Esophagus muscularis mucosa (tissue), 4 donors: ENCODE results near the gene GDF7. TPM values are rescaled to one million over a fixed set of nuclear protein-coding genes. Genes with fewer than 3 reads are reported as not detected.

Experiments
- DNase-seq: peaks from one replicate; pipeline ENCODE4 v3.0.0-alpha.2; 2017; ENCODE audit errors: extremely low spot score
- H3K27ac ChIP-seq, 4 donors: fragments of 200-600 bp; sonication (generic); replicated peaks in 1 of 4; 1 replicate in 3 of 4; 2 replicates in 1 of 4; pipeline ENCODE4 v1.5.1; 2016 to 2019; ENCODE audit warnings: mild to moderate bottlenecking in 1 of 4
- H3K27me3 ChIP-seq, 4 donors: fragments of 200-600 bp; sonication (generic); one replicate each; pipeline versions ENCODE4 v1.5.1 to v1.6.0; 2016 to 2019
- H3K36me3 ChIP-seq, 4 donors: fragments of 200-600 bp; sonication (generic); one replicate each; pipeline ENCODE4 v1.5.1; 2016 to 2019
- H3K4me1 ChIP-seq, 4 donors: fragments of 200-600 bp; sonication (generic); one replicate each; pipeline ENCODE4 v1.5.1; 2016 to 2019
- H3K4me3 ChIP-seq, 4 donors: fragments of 200-600 bp; sonication (generic); 1 replicate in 2 of 4; 2 replicates in 2 of 4; pipeline ENCODE4 v1.5.1; 2016 to 2019; ENCODE audit warnings: mild to moderate bottlenecking in 4 of 4, moderate library complexity in 1 of 4
- H3K9me3 ChIP-seq, 4 donors: fragments of 200-600 bp; sonication (generic); 1 replicate in 3 of 4; 2 replicates in 1 of 4; pipeline ENCODE4 v1.5.1; 2016 to 2019
- EP300 ChIP-seq: sonication (generic); formaldehyde crosslinking; IDR thresholded peaks from one replicate; pipeline ENCODE4 v1.6.1; 2017; ENCODE audit warnings: antibody characterized with exemption
- POLR2A ChIP-seq: fragments of 450-650 bp; IDR thresholded peaks from one replicate; pipeline ENCODE4 v1.6.1; 2017; ENCODE audit warnings: antibody characterized with exemption, moderate library complexity, mild to moderate bottlenecking, low read depth
- POLR2AphosphoS5 ChIP-seq, 2 donors: sonication (generic); formaldehyde crosslinking; IDR thresholded peaks; one replicate each; pipeline ENCODE4 v1.6.1; 2017; ENCODE audit warnings: antibody characterized with exemption in 2 of 2
- WGBS: methylation state at CpG from one replicate; pipeline ENCODE4 v1.1.5; 2018; 5-methylcytosine and 5-hydroxymethylcytosine counted together
- intact Hi-C: fragments of 100-400 bp; cut with DNase I; formaldehyde crosslinking; loops from one replicate; pipeline ENCODE4 v1.15.1; 2023
- total RNA-seq, 4 donors: library from RNA; depleted of rRNA; stranded (reverse); fragments of >200 nt; gene quantifications; one replicate each; pipeline versions ENCODE4 v1.1.0 to v1.2.1, GENCODE V29; 2016
- TF ChIP-seq, protein P1 (sequence below), 3 experiments: fragments of 200-600 bp in 2 of 3; fragments of 450-650 bp in 1 of 3; sonication (generic) in 2 of 3; IDR thresholded peaks; one replicate each; pipeline ENCODE4 v1.5.1; 2017 to 2019; ENCODE audit warnings: antibody characterized with exemption in 3 of 3, mild to moderate bottlenecking in 2 of 3, moderate library complexity in 1 of 3

The GDF7 gene
- total RNA-seq, 4 donors from 2014 or later, result 2.7 to 10.4 (median 7.4) TPM

GRCh38 chr2:20635113-20635510 lies 31.8 kb upstream of the GDF7 start:
- intact Hi-C loops, result no loop called here
- no peak for DNase-seq

GRCh38 chr2:20635675-20636584 lies 31.0 kb upstream of the GDF7 start:
- no peak overlapping the region for H3K4me3 ChIP-seq

More at GRCh38 chr2:20635113-20635510, 31.8 kb upstream of the GDF7 start:
- H3K9me3 ChIP-seq, result no peaks in the 10 kb centered on the region
- peaks cover 53 to 94% (median 92%) of the 10 kb centered on the region in 4 donors for H3K4me1 ChIP-seq
- H3K27ac ChIP-seq, result peak overlapping the region; percentile 90 to 98 (median 94)
- TF ChIP-seq EP300 (no peak), POLR2AphosphoS5 (IDR thresholded peaks at IDR 0.05) (no peak), POLR2A (no peak)
- TF ChIP-seq, protein P1, sequence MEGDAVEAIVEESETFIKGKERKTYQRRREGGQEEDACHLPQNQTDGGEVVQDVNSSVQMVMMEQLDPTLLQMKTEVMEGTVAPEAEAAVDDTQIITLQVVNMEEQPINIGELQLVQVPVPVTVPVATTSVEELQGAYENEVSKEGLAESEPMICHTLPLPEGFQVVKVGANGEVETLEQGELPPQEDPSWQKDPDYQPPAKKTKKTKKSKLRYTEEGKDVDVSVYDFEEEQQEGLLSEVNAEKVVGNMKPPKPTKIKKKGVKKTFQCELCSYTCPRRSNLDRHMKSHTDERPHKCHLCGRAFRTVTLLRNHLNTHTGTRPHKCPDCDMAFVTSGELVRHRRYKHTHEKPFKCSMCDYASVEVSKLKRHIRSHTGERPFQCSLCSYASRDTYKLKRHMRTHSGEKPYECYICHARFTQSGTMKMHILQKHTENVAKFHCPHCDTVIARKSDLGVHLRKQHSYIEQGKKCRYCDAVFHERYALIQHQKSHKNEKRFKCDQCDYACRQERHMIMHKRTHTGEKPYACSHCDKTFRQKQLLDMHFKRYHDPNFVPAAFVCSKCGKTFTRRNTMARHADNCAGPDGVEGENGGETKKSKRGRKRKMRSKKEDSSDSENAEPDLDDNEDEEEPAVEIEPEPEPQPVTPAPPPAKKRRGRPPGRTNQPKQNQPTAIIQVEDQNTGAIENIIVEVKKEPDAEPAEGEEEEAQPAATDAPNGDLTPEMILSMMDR (IDR thresholded peaks at IDR 0.05), result no peak
- no peak overlapping the region for H3K4me3 ChIP-seq
- H3K27me3 ChIP-seq, result no peaks in the 10 kb centered on the region
- H3K36me3 ChIP-seq, result peaks cover 0 to 39% (median 28%) of the 10 kb centered on the region in 4 donors
- 51% methylated on average over 5 of the region's 5 CpGs for WGBS

GRCh38 chr2:20637147-20637546 lies 29.8 kb upstream of the GDF7 start:
- DNase-seq, result no peak
- Histone ChIP-seq H3K9me3 (no peaks in the 10 kb centered on the region), H3K4me1 (peaks cover 63 to 97% (median 94%) of the 10 kb centered on the region in 4 donors), H3K27me3 (no peaks in the 10 kb centered on the region), H3K36me3 (peaks cover 0 to 50% (median 41%) of the 10 kb centered on the region in 4 donors), H3K27ac (peak overlapping the region; percentile 90 to 98 (median 94)), H3K4me3 (no peak overlapping the region)
- TF ChIP-seq, protein P1 (IDR thresholded peaks at IDR 0.05), result no peak
- TF ChIP-seq EP300, result peak; percentile 68
- TF ChIP-seq POLR2A, result no peak
- peak; percentile 85 to 89 for TF ChIP-seq POLR2AphosphoS5 (IDR thresholded peaks at IDR 0.05)
- intact Hi-C loops, result loop anchor here (2.0 kb wide), 1 partner anchor 192 kb away; no protein-coding TSS in a partner anchor
- WGBS, result 54% methylated on average over 8 of the region's 13 CpGs

More at GRCh38 chr2:20635675-20636584, 31.0 kb upstream of the GDF7 start:
- H3K36me3 ChIP-seq, result peaks cover 0 to 47% (median 36%) of the 10 kb centered on the region in 4 donors
- intact Hi-C loops, result loop anchor here (2.0 kb wide), 1 partner anchor 191 kb away; no protein-coding TSS in a partner anchor
- H3K9me3 ChIP-seq, result no peaks in the 10 kb centered on the region
- peak overlapping the region; percentile 90 to 98 (median 94) for H3K27ac ChIP-seq
- H3K27me3 ChIP-seq, result no peaks in the 10 kb centered on the region
- TF ChIP-seq POLR2AphosphoS5 (IDR thresholded peaks at IDR 0.05) (peak; percentile 78 to 82), EP300 (no peak)
- TF ChIP-seq, protein P1 (IDR thresholded peaks at IDR 0.05), result peak; percentile 95 to 98 (median 98)
- DNase-seq, result peak; percentile 97
- H3K4me1 ChIP-seq, result peaks cover 52 to 94% (median 92%) of the 10 kb centered on the region in 4 donors
- 29% methylated on average over 17 of the region's 32 CpGs for WGBS

DNA sequence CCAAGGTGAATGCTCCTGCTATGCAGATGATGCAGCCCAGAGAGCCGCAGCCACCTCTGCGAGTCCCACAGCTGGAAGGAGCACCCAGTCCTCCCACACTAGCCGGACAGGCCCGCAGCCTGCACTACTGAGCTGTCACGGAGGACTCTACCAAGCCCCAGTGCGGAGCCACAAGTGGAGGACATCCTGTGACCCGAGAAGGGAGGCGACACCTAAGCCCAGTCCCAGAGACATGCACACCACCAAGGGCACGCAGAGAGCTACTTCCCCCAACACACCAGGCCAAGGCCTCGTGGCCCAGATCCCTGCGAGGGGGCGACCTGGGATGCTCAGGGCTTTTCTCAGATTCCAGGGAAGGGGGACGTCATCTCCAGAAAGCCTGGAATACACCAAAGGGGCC lies 28.9 kb upstream of the GDF7 start:
- H3K4me1 ChIP-seq, result peaks cover 69 to 100% (median 99%) of the 10 kb centered on the region in 4 donors

More for the DNA sequence above, 28.9 kb upstream of the GDF7 start:
- WGBS, result 85% methylated on average over 12 of the region's 13 CpGs
- Histone ChIP-seq H3K36me3 (peaks cover 5 to 53% (median 45%) of the 10 kb centered on the region in 4 donors), H3K9me3 (no peaks in the 10 kb centered on the region), H3K27ac (peak overlapping the region; percentile 90 to 98 (median 94)), H3K4me3 (no peak overlapping the region), H3K27me3 (no peaks in the 10 kb centered on the region)
- intact Hi-C loops, result no loop called here
- no peak for DNase-seq
- TF ChIP-seq POLR2A (no peak), POLR2AphosphoS5 (IDR thresholded peaks at IDR 0.05) (no peak), EP300 (no peak)
- TF ChIP-seq, protein P1 (IDR thresholded peaks at IDR 0.05), result no peak
